ENCODE measurements around the gene ABCA6.
"Not testable (repeated sequence)": the region's sequence is repeated elsewhere in the genome, so short reads cannot be mapped to it uniquely, and the experiment has no call there.

ABCA6 gene

DNA sequence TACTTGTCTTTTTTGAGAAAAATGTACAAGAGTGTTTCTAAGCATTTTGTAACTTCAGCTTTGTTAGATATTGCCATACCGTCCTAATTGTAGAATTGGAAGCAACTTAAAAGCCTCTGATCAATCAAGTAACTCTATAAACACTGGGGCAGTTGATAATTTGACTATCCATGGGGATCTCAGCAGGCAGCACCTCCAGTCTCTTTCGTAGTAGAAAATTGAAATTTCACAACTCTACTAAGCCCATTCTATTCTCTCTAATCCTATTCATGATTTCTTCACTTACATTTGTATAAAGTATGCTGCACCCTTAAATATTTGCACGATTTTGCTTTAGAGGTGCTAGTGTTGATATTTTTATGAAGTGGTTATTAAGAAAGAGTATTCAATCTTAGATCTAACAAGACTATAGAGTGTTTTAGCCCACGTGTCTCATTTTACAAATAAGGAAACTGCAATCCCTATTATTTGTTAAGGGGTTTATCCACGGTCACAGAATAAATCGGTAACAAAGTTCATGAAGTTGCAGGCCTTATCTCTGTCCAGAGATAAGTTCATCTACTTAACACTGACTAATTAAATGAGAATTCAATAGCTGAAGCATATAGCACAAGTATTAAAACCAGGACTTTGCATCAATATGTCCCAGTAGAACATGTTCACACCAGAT is 10.9 kb downstream of the ABCA6 start:
- DNase-seq: no peak

DNA sequence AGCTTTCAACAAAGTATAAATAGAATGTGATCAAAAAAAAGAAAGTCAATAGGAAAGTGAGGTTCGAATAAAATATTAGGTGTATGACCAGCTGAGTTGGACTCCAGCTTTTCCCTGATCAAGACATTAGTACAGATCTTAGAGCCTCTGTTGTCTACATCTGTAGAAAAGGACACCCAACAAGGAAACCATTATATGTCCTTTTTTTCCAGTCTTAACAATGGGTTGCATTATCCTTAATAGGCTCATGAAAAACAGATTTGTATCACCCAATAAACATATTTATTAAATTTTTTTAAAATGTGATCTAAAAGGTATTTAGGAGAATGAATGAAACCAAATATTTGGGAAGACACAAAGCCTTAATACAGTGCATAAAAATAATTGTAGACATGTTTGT is 18.1 kb downstream of the ABCA6 start:
- no peak for DNase-seq

DNA sequence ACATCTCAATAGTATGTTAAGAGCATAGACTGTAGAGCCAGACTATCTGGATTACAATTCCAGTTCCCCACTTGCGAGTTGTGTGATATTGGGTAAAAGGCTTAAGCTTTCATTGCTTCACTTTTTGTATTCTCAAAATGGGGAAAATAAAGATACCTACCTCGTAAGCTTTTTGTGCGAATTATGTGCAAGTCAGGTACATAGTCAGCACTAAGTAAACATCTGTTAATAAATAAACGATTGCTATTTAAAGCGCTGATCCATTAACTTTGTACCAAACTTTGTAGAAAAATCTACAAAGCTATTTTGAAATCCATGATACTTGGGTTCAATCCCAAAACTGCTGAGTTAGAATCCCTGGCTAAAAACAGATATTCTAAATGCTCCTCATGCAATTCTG is 19.6 kb downstream of the ABCA6 start:
- no peak for DNase-seq

DNA sequence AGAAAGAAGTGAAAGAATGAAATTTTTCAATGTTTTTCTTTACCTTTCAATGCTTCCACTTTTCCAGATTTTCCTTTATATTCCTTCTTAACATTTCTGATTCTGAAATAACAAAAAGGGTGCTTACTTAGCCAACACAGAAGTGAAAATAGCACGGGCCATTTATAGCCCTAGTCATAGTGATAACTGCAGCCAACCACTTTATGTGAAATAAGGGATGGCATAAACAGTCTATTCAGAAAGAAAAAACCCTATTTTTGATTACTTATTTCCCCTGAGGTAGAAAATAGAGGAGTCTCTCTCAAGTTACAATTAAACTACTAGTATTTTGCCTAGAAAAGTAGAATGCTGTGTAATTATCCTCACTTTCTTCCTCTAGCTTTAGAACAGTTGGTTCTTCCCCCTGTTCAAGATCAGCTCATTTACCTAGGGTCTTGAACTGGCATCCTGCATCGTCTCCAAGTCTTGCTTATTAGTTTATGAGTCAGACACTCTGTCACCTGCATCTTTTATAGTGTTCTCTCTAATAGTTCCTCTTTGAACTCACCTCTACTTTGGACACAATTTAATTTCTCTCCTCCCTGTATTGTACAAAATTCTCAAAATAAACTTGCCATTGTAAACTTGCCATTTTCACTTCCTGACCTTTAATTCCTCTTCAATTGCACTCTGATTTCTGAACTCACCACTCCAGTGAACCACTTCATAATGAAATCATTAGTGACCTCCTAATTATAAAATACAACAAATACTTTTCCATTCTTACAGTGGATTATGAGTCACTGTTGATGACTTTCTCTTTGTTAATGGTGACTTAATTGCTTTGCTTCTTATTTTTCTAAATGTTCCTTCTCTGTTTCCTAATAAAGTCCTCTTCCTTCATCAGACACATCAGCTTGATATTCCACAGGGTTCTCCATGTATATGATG is 23.6 kb downstream of the ABCA6 start:
- DNase-seq: no peak

DNA sequence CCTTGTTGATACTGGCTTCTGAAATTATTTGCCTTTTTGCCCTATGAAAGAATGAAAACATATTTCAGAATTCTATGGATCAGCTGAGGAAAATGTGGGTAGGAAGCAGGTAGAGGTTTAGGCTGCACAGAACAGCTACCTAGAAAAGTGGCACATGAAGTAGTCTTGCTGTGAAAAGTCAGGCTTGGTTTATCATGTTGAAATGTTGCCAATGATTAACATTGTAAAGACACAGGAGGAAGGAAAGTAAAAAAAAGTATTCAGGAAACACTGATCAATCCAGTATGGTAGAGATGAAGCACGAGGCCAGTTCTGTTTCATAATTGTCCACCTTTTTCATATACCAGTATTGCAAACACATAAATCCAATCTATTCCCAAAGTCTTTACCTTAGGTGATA is 29.9 kb downstream of the ABCA6 start:
- no peak for DNase-seq

DNA sequence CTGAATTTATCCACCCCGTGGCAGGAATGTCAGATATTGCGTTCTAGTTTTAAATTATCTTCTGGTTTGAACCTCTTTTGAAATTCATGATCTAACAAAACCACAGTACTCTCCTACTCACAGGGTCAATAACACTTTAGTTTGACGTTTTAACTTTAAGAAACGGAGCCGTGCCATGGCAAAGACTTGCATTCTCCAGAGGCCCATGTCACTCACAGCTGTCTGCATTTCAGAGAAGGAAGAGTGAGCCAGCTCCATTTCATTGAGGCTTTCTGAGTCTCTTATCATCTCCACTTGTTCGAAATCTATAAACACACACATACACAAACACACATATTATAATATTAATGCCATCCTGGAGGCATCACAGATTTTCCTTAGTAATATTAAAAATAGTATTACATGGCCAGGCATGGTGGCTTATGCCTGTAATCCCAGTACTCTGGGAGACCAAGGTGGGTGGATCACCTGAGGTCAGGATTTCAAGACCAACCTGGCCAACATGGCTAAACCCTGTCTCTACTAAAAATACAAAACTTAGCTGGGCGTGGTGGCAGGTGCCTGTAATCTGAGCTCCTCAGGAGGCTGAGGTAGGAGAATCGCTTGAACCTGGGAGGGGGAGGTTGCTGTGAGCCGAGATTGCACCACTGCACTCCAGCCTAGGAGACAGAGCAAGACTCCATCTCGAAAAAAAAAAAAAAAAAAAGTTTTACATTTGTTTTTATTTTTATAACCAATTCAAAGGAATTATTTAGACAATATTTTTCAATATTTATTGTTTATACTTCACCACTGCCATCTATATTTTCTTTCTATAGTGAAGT is 35.6 kb downstream of the ABCA6 start:
- DNase-seq: no peak

DNA sequence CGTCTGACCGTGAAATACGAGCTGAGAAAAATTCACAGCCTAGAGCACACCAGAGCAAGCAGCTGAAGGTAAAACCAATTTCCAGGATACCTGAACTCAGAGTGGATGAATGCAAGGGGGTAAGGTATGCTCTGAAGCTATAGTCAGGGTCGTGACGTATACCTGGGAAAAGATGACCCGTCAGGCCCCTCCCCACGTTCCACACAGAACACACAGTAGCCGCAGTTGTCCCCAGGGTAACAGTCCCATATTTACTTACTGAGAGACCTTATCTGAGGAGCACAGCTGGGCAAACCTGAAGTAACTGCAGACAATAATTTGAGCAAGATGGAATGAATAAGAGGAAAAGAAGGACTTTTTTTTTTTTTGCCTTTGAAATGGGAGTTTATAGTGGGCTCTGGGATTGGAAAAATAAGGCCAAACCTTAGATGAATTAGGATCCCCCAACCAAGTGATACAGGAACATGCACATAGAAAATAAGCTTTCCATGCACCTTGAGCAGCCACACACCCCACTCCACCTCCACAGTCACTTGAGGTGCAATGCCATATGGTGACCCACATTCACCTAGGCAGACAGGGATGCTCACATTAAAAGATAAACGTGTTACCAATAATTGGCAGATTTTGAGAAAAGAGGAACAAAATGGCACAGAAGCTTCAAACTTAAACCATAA is 38.0 kb downstream of the ABCA6 start:
- DNase-seq: no peak

DNA sequence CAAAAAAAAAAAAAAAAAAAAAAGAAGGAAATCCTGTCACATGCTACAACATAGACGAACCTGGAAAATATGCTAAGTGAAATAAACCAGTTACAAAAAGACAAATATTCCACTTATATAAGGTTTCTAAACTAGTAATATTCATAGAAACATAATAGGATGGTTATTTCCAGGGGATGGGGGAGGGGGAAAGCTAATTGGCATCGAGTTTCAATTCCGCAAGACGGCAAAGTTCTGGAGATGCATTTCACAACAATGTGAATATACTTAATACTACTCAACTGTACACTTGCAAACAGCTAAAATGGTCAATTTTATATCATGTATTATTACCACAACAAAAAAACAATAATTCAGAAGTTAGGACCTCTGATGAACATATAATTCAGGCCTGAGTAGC is 43.1 kb downstream of the ABCA6 start:
- DNase-seq: no peak

DNA sequence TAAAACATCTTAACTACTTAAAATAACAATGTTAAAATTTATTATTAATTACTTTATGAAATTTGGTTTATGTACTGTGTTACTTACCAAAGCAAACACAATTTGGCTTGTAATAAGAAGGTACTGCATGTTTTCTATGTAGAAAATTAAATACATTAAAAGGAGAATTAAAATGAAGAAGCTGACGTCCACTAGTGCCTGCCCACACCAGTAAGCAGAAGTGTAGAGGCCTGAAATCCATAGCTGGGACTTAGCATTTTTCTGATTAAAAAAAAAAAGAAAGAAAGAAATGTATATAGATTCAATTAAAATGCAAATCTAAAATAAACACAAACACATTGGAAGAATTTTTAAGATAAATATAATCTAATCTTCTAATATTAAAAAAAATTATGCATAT is 45.2 kb downstream of the ABCA6 start:
- DNase-seq: no peak

DNA sequence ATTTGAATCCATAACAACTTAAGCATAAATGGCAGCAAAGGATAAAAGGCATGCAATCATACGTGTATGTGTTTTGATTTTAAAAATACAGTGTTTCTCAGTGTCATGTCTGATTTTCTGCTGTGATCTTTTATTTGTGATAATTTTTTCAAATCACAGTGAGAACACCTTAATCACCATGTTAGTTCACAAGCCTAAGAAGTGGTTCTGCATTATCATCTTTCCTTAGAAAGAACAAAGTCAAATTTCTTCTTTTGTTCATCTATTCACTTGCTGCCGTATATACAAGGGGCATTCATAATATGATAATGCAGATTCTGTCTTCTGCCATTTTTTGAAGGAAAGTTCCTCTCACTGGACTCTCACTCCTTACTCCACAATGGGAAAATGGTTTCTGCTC is 47.7 kb downstream of the ABCA6 start:
- no peak for DNase-seq

DNA sequence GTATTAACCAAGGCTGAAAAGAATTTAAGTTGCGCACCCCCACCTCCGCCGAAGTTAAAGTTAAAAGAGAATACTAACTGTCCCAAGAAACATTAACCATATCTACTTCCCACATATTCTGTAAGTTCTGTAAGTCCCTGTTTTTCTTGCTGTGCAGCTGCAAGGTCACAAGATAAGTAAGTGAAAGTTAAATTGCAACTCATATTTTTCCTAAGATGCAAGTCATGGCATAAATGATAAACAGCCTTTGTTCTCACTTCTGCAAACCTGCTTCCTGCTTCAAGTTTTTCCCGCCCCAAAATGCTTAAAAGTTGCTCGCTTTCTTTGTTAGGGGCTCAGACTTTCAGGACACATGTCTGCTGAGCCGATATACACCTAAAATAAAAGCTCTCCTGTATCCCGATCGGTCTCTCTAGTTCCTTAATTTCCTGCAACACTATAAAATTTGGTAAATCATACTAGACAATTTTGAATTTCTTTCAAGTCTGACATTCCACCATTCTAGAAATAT is 48.4 kb downstream of the ABCA6 start:
- DNase-seq: no peak

DNA sequence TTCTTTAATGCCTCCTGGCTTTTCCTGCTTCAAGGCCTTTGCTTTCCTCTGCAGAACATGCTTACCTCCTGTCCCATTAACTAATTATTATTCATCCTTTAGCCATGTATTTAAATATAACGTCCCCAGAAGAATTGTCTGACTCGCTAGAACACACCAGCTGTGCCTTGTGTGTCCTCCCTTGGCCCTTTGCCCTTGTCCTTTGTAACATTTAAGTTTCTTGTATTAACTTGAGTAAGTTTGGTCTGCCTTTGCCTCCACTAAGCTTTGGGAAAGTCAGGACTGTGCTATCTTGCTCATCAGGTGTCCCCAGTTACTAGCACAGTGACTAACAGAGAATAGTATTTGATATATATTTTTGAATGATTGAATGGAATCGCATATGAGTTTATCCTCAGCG is 51.3 kb downstream of the ABCA6 start:
- no peak for DNase-seq

DNA sequence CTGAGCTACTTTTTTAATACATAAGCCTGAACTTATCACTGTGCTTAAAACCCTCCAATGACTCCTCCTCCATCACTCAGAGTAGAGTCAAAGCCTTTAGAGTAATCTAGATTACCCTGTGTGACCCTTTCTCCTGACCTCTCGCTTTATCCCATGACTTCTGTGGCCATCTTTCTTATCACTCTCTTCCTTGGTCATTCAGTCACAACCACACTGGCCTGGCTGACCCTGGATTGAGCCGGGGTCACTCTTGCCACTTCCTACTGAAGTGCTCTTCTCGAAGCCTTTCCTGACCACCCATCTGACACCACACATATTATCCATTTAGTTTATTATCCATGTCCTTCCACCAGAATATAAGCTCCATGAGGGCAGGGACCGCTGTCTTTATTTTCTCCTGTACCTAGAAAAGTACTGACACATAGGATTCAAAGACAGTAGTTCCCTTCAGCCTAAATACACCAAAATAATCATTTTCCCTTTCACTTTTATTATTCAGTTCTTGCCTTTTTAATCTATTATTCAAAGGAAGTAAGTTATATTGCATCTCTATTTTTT is 53.0 kb downstream of the ABCA6 start:
- no peak for DNase-seq

DNA sequence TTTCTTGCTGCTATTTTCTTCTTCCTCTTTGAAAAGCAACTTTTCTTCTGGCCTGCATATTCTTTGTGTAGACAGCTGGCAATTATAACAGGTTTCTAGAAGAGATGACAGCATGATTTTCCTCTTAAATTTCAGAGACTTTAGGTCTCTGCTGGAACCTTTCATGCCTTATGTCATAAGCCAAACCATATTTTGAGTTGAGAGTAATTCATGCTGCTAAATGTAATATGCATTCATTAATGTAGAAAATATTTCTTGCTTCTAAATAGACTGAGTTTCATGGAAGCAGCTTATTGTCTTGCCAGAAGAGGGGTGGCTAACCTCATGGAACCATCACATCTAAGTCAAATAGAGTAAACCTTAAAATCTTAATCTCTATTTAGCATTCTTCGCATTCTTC is 55.1 kb downstream of the ABCA6 start:
- no peak for DNase-seq

DNA sequence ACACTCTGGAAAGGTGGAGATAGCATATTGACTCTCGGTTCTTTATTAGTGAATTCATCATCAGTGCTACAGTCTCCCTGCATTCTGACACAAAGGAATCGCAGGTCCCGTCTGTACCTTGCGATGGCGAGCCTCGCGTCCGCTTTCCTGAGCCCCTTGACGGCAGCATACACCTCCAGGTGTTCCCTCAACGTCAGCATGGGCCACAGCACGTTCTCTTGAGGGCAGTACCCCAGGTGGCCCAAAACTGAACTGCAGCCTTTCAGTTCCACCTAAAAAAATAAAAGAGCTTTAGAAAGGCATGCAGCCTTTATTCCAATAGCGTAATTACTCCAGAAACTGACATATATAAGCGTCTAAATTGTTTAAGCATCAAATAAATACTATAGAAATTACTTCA is 56.8 kb downstream of the ABCA6 start:
- DNase-seq: no peak

DNA sequence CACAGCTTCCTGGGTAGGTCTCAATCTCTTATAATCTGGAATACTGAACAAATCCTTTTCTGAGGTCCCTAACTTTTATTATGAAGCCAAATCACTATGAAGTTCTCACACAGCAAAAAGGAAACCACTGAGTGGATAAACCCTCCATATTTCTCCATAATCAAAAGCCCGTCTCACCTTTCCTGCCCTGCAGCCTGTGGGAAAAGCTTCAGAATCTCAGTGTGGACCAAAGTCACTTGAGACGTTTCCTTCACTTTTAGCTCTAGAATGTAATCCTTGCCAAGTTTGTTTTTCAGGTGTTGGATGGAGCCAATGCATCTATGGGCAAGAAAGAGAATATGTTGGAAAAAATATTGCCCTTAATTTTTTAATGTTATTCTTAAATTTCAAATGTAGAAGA is 59.0 kb downstream of the ABCA6 start:
- DNase-seq: no peak

DNA sequence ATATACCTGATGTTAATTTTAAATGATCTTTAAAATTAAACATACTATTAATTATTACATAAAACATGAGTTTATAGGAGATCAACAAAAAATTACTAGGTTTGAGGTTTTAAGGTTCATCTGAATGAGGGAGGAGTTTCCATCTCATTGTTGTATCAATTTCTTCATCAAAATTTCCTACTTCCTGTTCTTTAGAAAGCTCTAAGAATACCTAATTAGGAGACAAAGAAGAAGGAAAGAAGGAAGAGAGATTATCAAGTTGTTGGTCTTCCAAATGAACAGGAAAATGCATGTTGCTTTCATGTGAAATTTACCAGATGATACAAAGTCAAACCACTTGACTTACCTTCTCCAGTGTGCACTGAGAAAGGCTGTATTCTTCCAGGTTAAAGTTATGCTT is 62.8 kb downstream of the ABCA6 start:
- no peak for DNase-seq

DNA sequence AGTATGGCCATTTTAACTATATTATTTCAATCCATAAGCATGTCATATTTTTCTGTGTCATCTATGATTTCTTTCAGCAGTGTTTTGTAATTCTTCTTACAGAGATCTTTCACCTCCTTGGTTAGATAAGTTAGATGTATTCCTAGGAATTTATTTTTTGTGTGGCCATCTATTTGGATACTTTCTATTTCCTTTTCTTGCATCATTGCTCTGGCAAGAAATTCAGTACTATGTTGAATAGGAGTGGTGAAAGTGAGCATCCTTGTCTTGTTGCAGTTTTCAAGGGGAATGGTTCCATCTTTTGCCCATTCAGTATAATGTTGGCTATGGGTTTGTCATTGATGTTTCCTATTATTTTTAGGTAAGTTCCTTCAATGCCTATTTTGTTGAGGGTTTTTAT is 65.9 kb downstream of the ABCA6 start:
- no peak for DNase-seq

DNA sequence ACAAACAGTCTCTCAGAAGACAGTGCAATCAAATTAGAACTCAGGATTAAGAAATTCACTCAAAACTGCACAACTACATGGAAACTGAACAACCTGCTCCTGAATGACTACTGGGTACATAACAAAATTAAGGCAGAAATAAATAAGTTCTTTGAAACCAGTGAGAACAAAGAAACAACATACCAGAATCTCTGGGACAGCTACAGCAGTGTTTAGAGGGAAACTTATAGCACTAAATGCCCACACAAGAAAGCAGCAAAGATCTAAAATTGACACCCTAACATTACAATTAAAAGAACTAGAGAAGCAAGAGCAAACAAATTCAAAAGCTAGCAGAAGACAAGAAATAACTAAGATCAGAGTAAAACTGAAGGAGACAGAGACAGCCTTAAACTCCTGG is 68.3 kb downstream of the ABCA6 start:
- not testable (repeated sequence) for DNase-seq

DNA sequence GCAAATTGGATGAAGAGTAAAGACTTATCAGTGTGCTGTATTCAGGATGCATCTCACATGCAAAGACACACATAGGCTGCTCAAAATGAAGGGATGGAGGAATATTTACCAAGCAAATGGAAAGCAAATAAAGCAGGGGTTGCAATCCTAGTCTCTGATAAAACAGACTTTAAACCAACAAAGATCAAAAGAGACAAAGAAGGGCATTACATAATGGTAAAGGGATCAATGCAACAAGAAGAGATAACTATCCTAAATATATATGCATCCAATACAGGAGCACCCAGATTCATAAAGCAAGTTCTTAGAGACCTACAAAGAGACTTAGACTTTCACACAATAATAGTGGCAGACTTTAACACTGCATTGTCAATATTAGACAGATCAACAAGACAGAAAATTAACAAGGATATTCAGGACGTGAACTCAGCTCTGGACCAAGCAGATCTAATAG is 68.9 kb downstream of the ABCA6 start:
- not testable (repeated sequence) for DNase-seq

DNA sequence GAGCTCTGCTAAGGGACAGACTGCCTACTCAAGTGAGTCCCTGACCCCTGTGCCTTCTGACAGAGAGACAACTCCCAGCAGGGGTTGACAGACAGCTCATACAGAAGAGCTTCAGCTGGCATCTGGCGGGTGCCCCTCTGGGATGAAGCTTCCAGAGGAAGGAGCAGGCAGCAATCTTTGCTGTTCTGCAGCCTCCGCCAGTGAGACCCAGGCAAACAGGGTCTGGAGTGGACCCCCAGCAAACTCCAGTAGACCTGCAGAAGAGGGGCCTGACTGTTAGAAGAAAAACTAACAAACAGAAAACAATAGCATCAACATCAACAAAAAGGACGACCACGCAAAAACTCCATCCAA is 70.5 kb downstream of the ABCA6 start:
- not testable (repeated sequence) for DNase-seq
